ENCODE data around the gene BBOX1. TPM values are rescaled to one million over a fixed set of nuclear protein-coding genes. Genes with fewer than 3 reads are reported as not detected.

The BBOX1 gene
- total and polyA plus RNA-seq, 2 donors (not counting 3 experiments of a cell fraction or from before 2014, with no cell fraction given) = not detected

DNA sequence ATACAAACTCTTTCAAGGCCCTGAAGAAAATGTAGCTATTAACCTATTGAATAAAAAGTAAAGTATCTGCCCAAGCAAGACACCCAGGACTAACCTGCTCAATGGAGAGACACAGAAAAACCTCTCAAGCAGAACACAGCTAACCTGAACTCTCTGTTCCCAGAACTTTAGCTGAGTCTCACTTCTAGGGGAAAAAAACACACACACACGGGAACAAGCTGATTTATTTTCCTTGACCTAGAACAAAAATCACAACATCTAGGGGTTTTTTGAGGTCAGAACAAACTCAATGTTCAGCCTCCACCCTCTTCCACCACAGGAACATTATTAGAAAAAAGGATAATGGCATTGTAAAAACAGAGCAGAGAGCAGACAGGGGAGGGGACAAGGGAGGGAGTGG is 121.6 kb downstream of the BBOX1 start:
- Histone ChIP-seq H3K9me1 (replicated peaks; ENCODE audit: control insufficient read depth, extremely low read depth, insufficient read depth, low read length) (no peaks in the 10 kb centered on the region), H3K9ac (replicated peaks; ENCODE audit: extremely low read depth, insufficient read depth, low read length) (no peak overlapping the region), H2AFZ (ENCODE audit: low read depth, low read length) (no peak overlapping the region), H3K79me2 (ENCODE audit: control insufficient read depth, insufficient read depth, low read length) (no peaks in the 10 kb centered on the region), H3K36me3 (ENCODE audit: control insufficient read depth in 2 of 2, extremely low read depth in 1 of 2, insufficient read depth in 2 of 2, low read length in 2 of 2) (no peaks in the 10 kb centered on the region), H3K27ac (ENCODE audit: insufficient read depth, low read depth, low read length) (no peak overlapping the region), H3K27me3 (ENCODE audit: control insufficient read depth in 2 of 2, insufficient read depth in 2 of 2, low read length in 2 of 2) (peaks cover 0 to 4% of the 10 kb centered on the region in 2 experiments), H3K4me2 (ENCODE audit: insufficient read depth, low read length) (no peak overlapping the region), H4K20me1 (replicated peaks; ENCODE audit: control insufficient read depth, extremely low read depth, insufficient read depth, low read length) (no peaks in the 10 kb centered on the region), H3K4me1 (ENCODE audit: control insufficient read depth, extremely low read depth, insufficient read depth, low read length) (no peaks in the 10 kb centered on the region), H3K4me3 (replicated peaks in 1 of 3; ENCODE audit: insufficient read depth in 1 of 3, low read depth in 1 of 3, low read length in 3 of 3) (no peak overlapping the region), H3K9me3 (replicated peaks; ENCODE audit: control insufficient read depth, insufficient read depth, low read length) (no peaks in the 10 kb centered on the region)
- ChIA-PET POLR2A (no interaction called here), CTCF (interaction anchor here (0.7 to 2.9 kb wide), 3 partner anchors 9 to 878 kb away, joined by 3 to 11 read pairs (median 4); no protein-coding TSS in a partner anchor)
- no TSS peak for BruUV-seq (replicated peaks)
- DNase-seq (ENCODE audit: low read depth, low spot score) = no peak
- TF ChIP-seq, protein P1, sequence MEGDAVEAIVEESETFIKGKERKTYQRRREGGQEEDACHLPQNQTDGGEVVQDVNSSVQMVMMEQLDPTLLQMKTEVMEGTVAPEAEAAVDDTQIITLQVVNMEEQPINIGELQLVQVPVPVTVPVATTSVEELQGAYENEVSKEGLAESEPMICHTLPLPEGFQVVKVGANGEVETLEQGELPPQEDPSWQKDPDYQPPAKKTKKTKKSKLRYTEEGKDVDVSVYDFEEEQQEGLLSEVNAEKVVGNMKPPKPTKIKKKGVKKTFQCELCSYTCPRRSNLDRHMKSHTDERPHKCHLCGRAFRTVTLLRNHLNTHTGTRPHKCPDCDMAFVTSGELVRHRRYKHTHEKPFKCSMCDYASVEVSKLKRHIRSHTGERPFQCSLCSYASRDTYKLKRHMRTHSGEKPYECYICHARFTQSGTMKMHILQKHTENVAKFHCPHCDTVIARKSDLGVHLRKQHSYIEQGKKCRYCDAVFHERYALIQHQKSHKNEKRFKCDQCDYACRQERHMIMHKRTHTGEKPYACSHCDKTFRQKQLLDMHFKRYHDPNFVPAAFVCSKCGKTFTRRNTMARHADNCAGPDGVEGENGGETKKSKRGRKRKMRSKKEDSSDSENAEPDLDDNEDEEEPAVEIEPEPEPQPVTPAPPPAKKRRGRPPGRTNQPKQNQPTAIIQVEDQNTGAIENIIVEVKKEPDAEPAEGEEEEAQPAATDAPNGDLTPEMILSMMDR (IDR thresholded peaks at IDR 0.05; ENCODE audit: extremely low read depth in 1 of 2, insufficient read depth in 1 of 2, low read depth in 1 of 2, low read length in 2 of 2) = no peak
- no peak for TF ChIP-seq GATA2 (IDR thresholded peaks at IDR 0.05; ENCODE audit: insufficient read depth, insufficient read length, low read depth, low read length)
- no peak for TF ChIP-seq POLR2AphosphoS5 (IDR thresholded peaks at IDR 0.05; ENCODE audit: insufficient read depth, low read depth, low read length)
- TF ChIP-seq, protein P2, sequence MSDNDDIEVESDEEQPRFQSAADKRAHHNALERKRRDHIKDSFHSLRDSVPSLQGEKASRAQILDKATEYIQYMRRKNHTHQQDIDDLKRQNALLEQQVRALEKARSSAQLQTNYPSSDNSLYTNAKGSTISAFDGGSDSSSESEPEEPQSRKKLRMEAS (IDR thresholded peaks at IDR 0.05; ENCODE audit: insufficient read depth, insufficient read length) = no peak
- no peak for TF ChIP-seq MYC (IDR thresholded peaks at IDR 0.05; ENCODE audit: low read depth, low read length)
- TF ChIP-seq POLR2A (IDR thresholded peaks at IDR 0.05; ENCODE audit: low read depth, low read length) = no peak
- TF ChIP-seq FOS (IDR thresholded peaks at IDR 0.05; ENCODE audit: borderline replicate concordance, insufficient read depth, low read length) = no peak
- TF ChIP-seq EZH2 (IDR thresholded peaks at IDR 0.05; ENCODE audit: borderline replicate concordance, low read depth, low read length, severe bottlenecking) = no peak
- TF ChIP-seq JUN (IDR thresholded peaks at IDR 0.05; ENCODE audit: borderline replicate concordance, insufficient read depth, insufficient read length, low read depth) = no peak
- intact Hi-C loops (cut with micrococcal nuclease) = no loop called here
- dilution Hi-C loops (cut with MboI; ENCODE audit: extremely low pct_ligation_motif_present, low sequenced_read_pairs) = no loop called here
- no peak for FAIRE-seq
